22Rv1 (cell line): ENCODE measurements around the gene PSMF1.

ENCODE experiments used
- CTCF ChIP-seq: fragments of 450-650 bp; IDR thresholded peaks from 2 replicates; pipeline ENCODE4 v1.5.1; 2017; ENCODE audit warnings: mild to moderate bottlenecking
- ZFX ChIP-seq: fragments of 450-650 bp; IDR thresholded peaks from 2 replicates; pipeline ENCODE4 v1.6.1; 2017; ENCODE audit warnings: antibody characterized with exemption, borderline replicate concordance

GRCh38 chr20:1112908-1113307, 5.5 kb upstream of the PSMF1 start:
- TF ChIP-seq ZFX (no peak), CTCF (no peak)
